Measurements from ENCODE around the gene TBC1D10A. TPM values are rescaled to one million over a fixed set of nuclear protein-coding genes. Genes with fewer than 3 reads are reported as not detected.

The TBC1D10A gene
- total RNA-seq, 1 donor = 12.9 TPM

GRCh38 chr22:30249049-30250038, 77.4 kb downstream of the TBC1D10A start:
- no peak for TF ChIP-seq CTCF (IDR thresholded peaks at IDR 0.05; ENCODE audit: insufficient read depth, low read length)
- peak overlapping the region; percentile 31 for H3K4me3 ChIP-seq (ENCODE audit: low read depth, low read length)
- peak; percentile 54 for DNase-seq (ENCODE audit: low read depth)

- no peak for TF ChIP-seq CTCF (IDR thresholded peaks at IDR 0.05; ENCODE audit: insufficient read depth, low read length)
- H3K4me3 ChIP-seq (ENCODE audit: low read depth, low read length) = peak overlapping the region; percentile 31
- no peak for DNase-seq (ENCODE audit: low read depth)
Observed at GRCh38 chr22:30248484-30248883, 78.3 kb downstream of the TBC1D10A start.

- no peak overlapping the region for H3K4me3 ChIP-seq (ENCODE audit: low read depth, low read length)
- DNase-seq (ENCODE audit: low read depth) = no peak
- TF ChIP-seq CTCF (IDR thresholded peaks at IDR 0.05; ENCODE audit: insufficient read depth, low read length) = no peak
Observed at GRCh38 chr22:30247974-30248373, 78.8 kb downstream of the TBC1D10A start.

GRCh38 chr22:30247561-30247960, 79.2 kb downstream of the TBC1D10A start:
- DNase-seq (ENCODE audit: low read depth) = no peak
- H3K4me3 ChIP-seq (ENCODE audit: low read depth, low read length) = no peak overlapping the region
- TF ChIP-seq CTCF (IDR thresholded peaks at IDR 0.05; ENCODE audit: insufficient read depth, low read length) = no peak

- peak overlapping the region; percentile 78 for H3K4me3 ChIP-seq (ENCODE audit: low read depth, low read length)
- DNase-seq (ENCODE audit: low read depth) = no peak
- no peak for TF ChIP-seq CTCF (IDR thresholded peaks at IDR 0.05; ENCODE audit: insufficient read depth, low read length)
Observed at GRCh38 chr22:30246814-30247376, 79.8 kb downstream of the TBC1D10A start.

GRCh38 chr22:30245985-30246813, 80.5 kb downstream of the TBC1D10A start, which contains the start of gene LIF:
LIF (minus strand) TSS chr22:30246759; CDS start chr22:30246695, 64 bp downstream.
- TF ChIP-seq CTCF (IDR thresholded peaks at IDR 0.05; ENCODE audit: insufficient read depth, low read length) = peak; percentile 17
- DNase-seq (ENCODE audit: low read depth) = peak; percentile 74

More at GRCh38 chr22:30245985-30246813, 80.5 kb downstream of the TBC1D10A start, which contains the start of gene LIF:
- H3K4me3 ChIP-seq (ENCODE audit: low read depth, low read length) = peak within 1 kb of the TSS; percentile 78
